Parathyroid adenoma (tissue), 2 donors: ENCODE measurements around the gene F2RL2.

Experiments
- H2AFZ ChIP-seq: fragments of 300-600 bp; sonication (generic); one replicate; pipeline ENCODE4 v1.7.0; 2017; ENCODE audit warnings: antibody characterized with exemption, mild to moderate bottlenecking
- H3K27ac ChIP-seq: fragments of 300-600 bp; sonication (generic); one replicate; pipeline ENCODE4 v1.7.0; 2017
- H3K27me3 ChIP-seq: fragments of 300-600 bp; sonication (generic); one replicate; pipeline ENCODE4 v1.7.0; 2017; ENCODE audit warnings: low read length; ENCODE audit not compliant: control insufficient read depth, insufficient read depth
- H3K36me3 ChIP-seq: fragments of 300-600 bp; sonication (generic); one replicate; pipeline ENCODE4 v1.7.0; 2017; ENCODE audit warnings: low read length; ENCODE audit not compliant: control insufficient read depth, insufficient read depth
- H3K4me1 ChIP-seq: fragments of 300-600 bp; sonication (generic); one replicate; pipeline ENCODE4 v1.7.0; 2017; ENCODE audit warnings: control low read depth
- H3K4me2 ChIP-seq: fragments of 300-600 bp; sonication (generic); one replicate; pipeline ENCODE4 v1.7.0; 2017; ENCODE audit warnings: low read length
- H3K4me3 ChIP-seq: fragments of 300-600 bp; sonication (generic); one replicate; pipeline ENCODE4 v1.7.0; 2017; ENCODE audit warnings: low read depth, low read length
- H3K79me2 ChIP-seq: fragments of 300-600 bp; sonication (generic); one replicate; pipeline ENCODE4 v1.7.0; 2017; ENCODE audit warnings: control low read depth
- H3K9ac ChIP-seq: fragments of 300-600 bp; sonication (generic); one replicate; pipeline ENCODE4 v1.7.0; 2017; ENCODE audit warnings: mild to moderate bottlenecking
- H3K9me3 ChIP-seq: fragments of 300-600 bp; sonication (generic); one replicate; pipeline ENCODE4 v1.7.0; 2017; ENCODE audit warnings: low read length; ENCODE audit not compliant: control insufficient read depth
- CTCF ChIP-seq: fragments of 300-600 bp; sonication (generic); IDR thresholded peaks from one replicate; pipeline ENCODE4 v1.7.0; 2017; ENCODE audit warnings: antibody characterized with exemption, mild to moderate bottlenecking
- donor health status: primary hyperparathyroidism.

Gene F2RL2

GRCh38 chr5:76617229-76617628 lies 6.0 kb downstream of the F2RL2 start:
- H3K4me3 ChIP-seq = no peak overlapping the region
- H3K27me3 ChIP-seq = no peaks in the 10 kb centered on the region
- H3K9me3 ChIP-seq = no peaks in the 10 kb centered on the region
- no peak overlapping the region for H2AFZ ChIP-seq
- H3K36me3 ChIP-seq = no peaks in the 10 kb centered on the region
- no peak overlapping the region for H3K9ac ChIP-seq
- H3K4me2 ChIP-seq = no peak overlapping the region
- no peak for TF ChIP-seq CTCF
- no peaks in the 10 kb centered on the region for H3K79me2 ChIP-seq
- H3K27ac ChIP-seq = no peak overlapping the region
- no peaks in the 10 kb centered on the region for H3K4me1 ChIP-seq

GRCh38 chr5:76616206-76616605 lies 7.0 kb downstream of the F2RL2 start:
- no peak for TF ChIP-seq CTCF
- H3K36me3 ChIP-seq = no peaks in the 10 kb centered on the region
- H3K79me2 ChIP-seq = no peaks in the 10 kb centered on the region
- no peak overlapping the region for H3K4me3 ChIP-seq
- H3K9me3 ChIP-seq = no peaks in the 10 kb centered on the region
- no peaks in the 10 kb centered on the region for H3K27me3 ChIP-seq
- no peak overlapping the region for H3K9ac ChIP-seq
- no peak overlapping the region for H3K4me2 ChIP-seq
- no peak overlapping the region for H2AFZ ChIP-seq
- no peaks in the 10 kb centered on the region for H3K4me1 ChIP-seq
- no peak overlapping the region for H3K27ac ChIP-seq

GRCh38 chr5:76615759-76616158 lies 7.4 kb downstream of the F2RL2 start:
- no peak for TF ChIP-seq CTCF
- Histone ChIP-seq H3K27me3 (no peaks in the 10 kb centered on the region), H3K9me3 (no peaks in the 10 kb centered on the region), H3K36me3 (no peaks in the 10 kb centered on the region), H3K4me3 (no peak overlapping the region), H2AFZ (no peak overlapping the region), H3K4me1 (no peaks in the 10 kb centered on the region), H3K4me2 (no peak overlapping the region), H3K9ac (no peak overlapping the region), H3K79me2 (no peaks in the 10 kb centered on the region), H3K27ac (no peak overlapping the region)

GRCh38 chr5:76612942-76613341 lies 10.3 kb downstream of the F2RL2 start:
- no peak for TF ChIP-seq CTCF
- Histone ChIP-seq H3K27me3 (no peaks in the 10 kb centered on the region), H3K27ac (no peak overlapping the region), H3K4me3 (no peak overlapping the region), H3K36me3 (no peaks in the 10 kb centered on the region), H3K4me2 (no peak overlapping the region), H3K4me1 (no peaks in the 10 kb centered on the region), H3K9ac (no peak overlapping the region), H3K9me3 (no peaks in the 10 kb centered on the region), H3K79me2 (no peaks in the 10 kb centered on the region), H2AFZ (no peak overlapping the region)

- no peaks in the 10 kb centered on the region for H3K9me3 ChIP-seq
- no peak for TF ChIP-seq CTCF
These were observed 13.0 kb downstream of the F2RL2 start for GRCh38 chr5:76610196-76610595.

More at GRCh38 chr5:76610196-76610595, 13.0 kb downstream of the F2RL2 start:
- Histone ChIP-seq H3K79me2 (no peaks in the 10 kb centered on the region), H3K4me2 (no peak overlapping the region), H3K27ac (no peak overlapping the region), H3K4me3 (no peak overlapping the region), H2AFZ (no peak overlapping the region), H3K9ac (no peak overlapping the region), H3K27me3 (no peaks in the 10 kb centered on the region), H3K36me3 (no peaks in the 10 kb centered on the region), H3K4me1 (no peaks in the 10 kb centered on the region)
